Measurements from ENCODE around the gene PHAX.
"Not testable (repeated sequence)": the region's sequence is repeated elsewhere in the genome, so short reads cannot be mapped to it uniquely, and the experiment has no call there.

PHAX gene

DNA sequence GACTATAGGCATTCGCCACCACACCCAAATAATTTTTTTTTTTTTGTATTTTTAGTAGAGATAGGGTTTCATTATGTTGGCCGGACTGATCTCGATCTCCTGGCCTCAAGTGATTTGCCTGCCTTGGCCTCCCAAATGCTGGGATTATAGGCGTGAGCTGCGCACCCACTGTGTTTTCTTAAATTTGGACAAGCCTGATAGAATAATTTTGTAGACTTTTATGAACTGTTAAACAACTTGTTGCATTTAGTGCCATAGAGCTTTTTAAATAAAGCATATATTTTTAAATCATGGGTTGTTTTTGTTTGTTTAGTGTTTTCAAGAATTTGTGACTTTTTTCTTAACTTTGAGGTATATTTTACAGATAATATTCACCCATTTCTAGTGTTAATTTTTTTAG, 4.8 kb downstream of the PHAX start:
- DNase-seq (ENCODE audit: low read depth in 2 of 2): no peak

DNA sequence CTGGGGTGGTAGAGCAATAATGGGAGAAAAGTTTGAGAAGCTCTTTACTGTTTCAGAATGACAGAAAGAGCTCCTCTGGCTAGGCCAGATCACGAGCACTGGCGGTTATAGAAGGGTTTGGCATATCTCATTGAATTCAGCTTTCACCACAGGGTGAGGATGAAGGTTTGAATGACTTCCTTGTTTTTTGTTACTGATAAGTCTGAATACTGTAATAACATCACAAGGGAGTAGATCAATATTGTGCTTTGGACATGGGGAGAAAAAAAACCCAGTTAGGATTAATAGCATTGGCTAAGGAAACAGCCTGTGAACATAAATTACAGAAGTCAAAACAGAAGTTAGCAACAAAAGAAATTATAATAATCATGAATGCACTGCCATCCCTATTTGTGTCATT, 9.4 kb downstream of the PHAX start:
- no peak for DNase-seq (ENCODE audit: low read depth in 2 of 2)

DNA sequence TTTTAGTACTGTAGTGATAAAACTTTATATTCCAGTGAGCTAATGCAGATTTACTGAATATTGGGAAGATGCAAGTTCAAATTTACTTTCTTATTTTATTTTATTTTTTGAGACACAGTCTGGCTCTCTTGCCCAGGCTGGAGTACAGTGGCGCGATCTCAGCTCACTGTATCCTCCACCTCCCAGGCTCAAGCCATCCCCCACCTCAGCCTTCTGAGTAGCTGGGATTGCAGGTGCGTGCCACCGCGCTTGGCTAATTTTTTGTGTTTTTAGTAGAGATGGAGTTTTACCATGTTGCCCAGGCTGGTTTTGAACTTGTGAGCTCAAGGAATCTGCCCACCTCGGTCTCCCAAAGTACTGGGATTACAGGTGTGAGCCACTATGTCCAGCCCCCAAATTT, 9.9 kb downstream of the PHAX start:
- no peak for DNase-seq (ENCODE audit: low read depth in 2 of 2)

- no peak for DNase-seq (ENCODE audit: low read depth in 2 of 2)
Observed at GRCh38 chr5:126613941-126614592, 13.3 kb downstream of the PHAX start.

DNA sequence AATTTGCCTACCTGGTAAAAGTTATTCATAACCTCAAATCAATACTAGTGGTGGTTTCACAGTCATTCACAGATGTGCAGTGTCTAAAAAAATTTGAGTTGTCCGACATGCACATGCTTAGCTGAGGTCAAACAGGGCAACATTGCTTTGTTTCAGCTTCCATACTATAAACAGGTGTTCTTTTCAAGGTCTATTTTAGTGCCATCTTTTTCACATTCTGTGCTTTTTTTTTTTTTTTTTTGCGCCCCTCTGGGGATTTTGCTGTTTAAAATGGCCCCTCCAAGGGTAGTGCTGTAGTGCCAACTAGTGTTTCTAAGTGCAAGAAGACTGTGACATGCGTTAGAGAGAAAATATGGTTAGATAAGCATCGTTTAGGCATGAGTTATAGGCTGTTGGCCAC, 14.5 kb downstream of the PHAX start:
- no peak for DNase-seq (ENCODE audit: low read depth in 2 of 2)

DNA sequence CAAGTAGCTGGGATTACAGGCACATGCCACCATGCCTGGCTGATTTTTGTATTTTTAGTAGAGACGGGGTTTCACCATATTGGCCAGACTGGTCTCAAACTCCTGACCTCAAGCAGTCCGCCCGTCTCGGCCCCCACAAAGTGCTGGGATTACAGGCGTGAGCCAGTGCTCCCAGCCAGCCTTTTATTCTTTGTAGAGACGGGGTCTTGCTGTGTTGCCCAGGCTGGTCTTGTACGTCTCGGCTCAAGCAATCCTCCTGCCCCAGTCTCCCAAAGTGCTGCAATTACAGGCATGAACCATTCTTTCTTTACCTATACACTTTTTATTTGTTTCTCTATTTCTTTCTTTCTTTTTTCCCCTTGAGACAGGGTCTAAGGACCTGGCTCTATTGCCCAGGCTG, 16.9 kb downstream of the PHAX start:
- DNase-seq (ENCODE audit: low read depth in 2 of 2): not testable (repeated sequence)

GRCh38 chr5:126619781-126620180, 19.0 kb downstream of the PHAX start:
- no peak for DNase-seq (ENCODE audit: low read depth in 2 of 2)

DNA sequence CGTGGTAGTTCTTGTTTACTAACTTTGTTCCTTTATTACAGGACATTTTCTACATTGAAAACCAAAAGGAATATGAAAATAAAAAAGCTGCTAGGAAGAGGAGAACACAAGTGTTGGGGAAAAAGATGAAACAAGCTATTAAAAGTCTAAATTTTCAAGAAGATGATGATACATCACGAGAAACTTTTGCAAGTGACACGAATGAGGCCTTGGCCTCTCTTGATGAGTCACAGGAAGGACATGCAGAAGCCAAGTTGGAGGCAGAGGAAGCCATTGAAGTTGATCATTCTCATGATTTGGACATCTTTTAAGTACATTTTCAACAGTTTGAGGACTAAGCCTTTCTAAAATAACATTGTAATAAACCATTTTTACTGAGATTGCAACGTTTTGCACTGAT, 23.8 kb downstream of the PHAX start:
- DNase-seq (ENCODE audit: low read depth in 2 of 2): no peak

DNA sequence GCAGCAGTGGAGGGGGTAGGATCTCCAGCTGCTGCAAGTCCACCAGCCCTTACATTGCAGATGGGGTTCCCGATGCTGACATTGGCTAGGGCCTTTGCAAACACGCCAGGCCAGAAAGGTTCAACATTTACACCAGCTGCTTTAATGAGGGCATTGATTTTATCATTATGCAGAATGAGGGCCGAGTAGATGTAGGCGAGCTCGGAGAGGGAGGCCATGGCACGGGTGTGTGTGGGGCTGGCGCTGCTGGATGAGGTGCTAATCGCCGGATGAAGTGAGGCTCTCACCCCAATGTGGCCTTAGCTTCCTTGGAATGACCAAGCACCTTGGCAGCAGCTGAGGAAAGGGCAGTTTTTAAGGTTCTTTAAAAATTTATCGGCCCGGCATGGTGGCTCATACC, 27.4 kb downstream of the PHAX start:
- DNase-seq (ENCODE audit: low read depth in 2 of 2): no peak

DNA sequence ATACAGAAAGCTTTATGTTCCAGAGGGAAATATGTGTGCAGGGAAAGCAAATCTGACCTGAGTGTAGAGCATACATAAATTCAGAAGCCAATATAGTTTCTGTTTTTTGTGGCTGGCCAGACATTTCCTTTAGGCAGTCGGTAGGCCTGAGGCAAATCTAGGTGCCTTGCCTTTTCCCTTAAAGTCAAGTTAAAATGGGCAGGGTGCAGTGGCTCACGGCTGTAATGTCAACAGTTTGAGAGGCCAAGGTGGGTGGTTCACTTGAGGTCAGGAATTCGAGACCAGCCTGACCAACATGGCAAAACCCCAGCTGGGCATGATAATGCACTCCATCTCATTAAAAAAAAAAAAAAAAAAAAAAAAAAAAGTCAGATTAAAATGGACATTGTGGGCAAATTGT, 31.2 kb downstream of the PHAX start:
- no peak for DNase-seq (ENCODE audit: low read depth in 2 of 2)

DNA sequence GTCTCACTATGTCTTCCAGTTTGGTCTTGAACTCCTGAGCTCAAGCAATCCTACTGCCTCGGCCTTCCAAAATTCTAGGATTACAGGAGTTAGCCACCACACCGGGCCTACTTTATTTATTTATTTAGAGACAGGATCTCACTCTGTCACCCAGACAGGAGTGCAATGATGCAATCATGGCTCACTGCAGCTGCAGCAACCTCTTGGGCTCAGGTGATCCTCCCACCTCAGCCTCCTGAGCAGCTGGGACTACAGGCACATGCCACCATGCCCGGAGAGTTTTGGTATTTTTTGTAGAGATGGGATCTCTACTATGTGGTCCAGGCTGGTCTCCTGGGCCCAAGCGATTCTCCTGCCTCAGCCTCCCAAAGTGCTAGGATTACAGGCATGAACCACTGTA, 32.8 kb downstream of the PHAX start:
- no peak for DNase-seq (ENCODE audit: low read depth in 2 of 2)

- DNase-seq (ENCODE audit: low read depth in 2 of 2): no peak
Observed at GRCh38 chr5:126635585-126635984, 34.8 kb downstream of the PHAX start.

GRCh38 chr5:126636956-126637355, 36.2 kb downstream of the PHAX start:
- DNase-seq (ENCODE audit: low read depth in 2 of 2): no peak

- no peak for DNase-seq (ENCODE audit: low read depth in 2 of 2)
Observed at GRCh38 chr5:126640866-126641265, 40.1 kb downstream of the PHAX start.

DNA sequence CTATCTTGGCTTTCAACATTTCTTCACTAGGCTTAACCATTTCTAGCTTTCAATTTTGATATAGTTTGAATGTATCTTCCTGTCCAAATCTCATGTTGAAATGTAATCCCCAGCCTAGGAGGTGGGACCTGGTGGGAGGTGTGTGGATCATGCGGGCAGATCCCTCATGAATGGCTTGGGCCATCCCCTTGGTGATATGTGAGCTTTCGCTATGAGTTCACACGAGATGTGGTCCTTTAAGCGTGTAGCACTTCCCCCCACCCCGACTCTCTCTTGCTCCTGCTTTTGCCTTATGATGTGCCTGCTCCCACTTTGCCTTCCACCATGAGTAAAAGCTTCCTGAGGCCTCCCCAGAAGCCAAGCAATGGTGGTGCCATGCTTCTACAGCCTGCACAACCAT, 40.6 kb downstream of the PHAX start:
- no peak for DNase-seq (ENCODE audit: low read depth in 2 of 2)

DNA sequence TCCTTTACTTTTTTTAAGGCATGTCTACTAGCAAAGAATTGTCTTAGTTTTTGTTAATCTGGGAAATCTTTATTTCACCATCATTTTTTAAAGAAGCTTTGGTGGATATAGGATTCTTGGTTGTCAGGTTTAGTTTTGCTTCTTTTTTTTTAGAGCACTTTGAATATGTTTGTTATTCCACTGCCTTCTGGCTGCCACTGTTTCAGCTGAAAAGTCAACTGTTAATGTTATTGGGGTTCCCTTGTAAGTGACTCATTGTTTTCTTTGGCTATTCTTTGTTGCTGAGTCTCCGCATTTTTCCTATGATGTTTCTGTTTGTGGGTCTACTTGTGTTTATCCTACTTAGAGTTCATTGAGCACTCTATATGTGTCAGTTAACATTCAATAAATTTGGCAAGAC, 44.4 kb downstream of the PHAX start:
- DNase-seq (ENCODE audit: low read depth in 2 of 2): no peak

DNA sequence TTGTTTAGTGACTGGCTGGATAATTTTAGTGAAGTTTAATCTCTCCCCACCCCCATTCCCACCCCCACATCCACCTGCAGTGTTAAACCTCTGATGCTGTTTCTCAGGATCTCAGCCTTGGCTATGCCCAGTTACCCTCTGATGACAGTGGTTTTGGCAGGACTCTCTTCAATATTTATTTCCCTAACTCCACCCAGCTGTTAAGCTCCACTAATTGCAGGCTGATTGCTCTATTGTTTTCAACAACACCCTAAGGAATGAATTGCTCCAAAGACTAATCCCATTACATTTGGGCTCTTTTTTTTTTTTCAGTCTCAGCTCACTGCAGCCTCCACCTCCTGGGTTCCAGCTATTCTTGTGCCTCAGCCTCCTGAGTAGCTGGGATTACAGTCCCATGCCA, 46.3 kb downstream of the PHAX start:
- no peak for DNase-seq (ENCODE audit: low read depth in 2 of 2)

DNA sequence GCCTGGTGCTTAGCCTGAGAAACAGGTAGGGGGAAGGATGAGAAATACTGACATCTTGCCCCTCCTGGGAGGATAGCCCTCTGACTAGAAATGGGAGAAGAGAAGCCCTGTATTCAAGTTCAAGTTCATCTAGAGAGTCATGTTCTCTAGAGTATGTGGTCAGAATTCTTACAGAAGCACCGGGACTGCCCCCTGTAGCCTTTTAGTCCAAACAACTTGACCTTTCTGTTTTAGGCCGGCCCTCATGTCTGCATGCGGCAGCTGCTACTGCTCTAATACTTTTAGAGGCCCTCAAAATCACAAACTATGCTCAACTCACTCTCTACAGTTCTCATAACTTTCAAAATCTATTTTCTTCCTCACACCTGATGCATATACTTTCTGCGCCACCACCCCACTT, 47.7 kb downstream of the PHAX start:
- DNase-seq (ENCODE audit: low read depth in 2 of 2): no peak

DNA sequence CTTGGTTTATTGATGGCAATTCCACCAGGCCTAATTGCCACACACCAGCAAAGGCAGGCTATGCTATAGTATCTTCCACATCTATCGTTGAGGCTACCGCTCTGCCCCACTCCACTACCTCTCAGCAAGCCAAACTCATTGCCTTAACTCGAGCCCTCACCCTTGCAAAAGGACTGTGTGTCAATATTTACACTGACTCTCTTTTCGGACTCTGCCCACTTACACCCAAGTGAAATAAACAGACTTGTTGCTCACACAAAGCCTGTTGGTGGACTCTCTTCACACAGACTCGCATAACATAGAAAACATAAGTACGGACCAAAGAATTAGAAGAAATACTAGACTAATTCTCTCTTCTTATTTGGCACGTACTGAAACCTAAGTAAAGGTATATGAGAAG, 48.3 kb downstream of the PHAX start:
- DNase-seq (ENCODE audit: low read depth in 2 of 2): not testable (repeated sequence)

GRCh38 chr5:126649709-126650108, 49.0 kb downstream of the PHAX start:
- not testable (repeated sequence) for DNase-seq (ENCODE audit: low read depth in 2 of 2)

DNA sequence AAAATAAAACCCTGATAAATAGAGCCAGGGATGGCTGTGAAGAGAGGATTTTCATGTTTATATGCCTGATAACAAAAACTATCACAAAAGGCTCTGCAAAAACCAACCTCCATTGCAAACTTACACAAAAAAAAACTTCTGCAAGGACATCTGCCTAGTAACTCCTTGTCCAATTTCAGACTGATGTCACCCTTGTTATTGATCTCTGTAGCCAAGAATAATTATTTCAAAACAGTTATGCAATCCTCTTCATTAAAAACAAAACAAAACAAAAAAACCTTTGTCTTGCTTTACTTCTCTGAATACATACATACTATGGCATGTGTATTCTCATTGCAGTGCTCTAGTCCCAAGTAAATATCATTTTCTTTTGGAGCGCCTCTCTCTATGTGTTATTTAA, 49.7 kb downstream of the PHAX start:
- no peak for DNase-seq (ENCODE audit: low read depth in 2 of 2)

DNA sequence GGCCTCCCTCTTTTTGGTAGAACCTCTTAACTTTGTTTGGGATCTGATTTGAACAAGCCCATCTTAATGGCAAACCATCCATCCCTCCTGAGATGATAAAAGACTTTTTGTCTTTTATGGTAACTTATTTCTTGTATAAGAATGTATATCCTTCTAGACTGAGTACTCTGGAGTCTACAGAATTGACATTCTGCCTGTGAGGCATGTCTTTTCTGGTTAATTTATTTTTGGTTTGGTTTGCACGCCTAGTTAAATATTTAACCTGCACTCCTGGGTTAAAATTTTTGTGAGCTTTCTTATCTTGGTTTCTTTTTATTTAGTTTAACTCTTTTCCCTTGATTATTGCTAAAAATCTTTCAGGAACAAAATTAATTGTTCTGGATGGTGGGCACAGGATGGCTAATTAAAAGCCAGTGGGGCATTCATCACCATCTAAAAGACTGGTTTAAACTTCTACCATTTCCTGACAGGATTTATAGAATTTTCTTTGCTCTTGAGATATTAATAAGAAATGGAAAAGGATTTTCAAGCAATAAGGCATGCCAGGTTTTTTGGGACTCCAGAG, 50.3 kb downstream of the PHAX start:
- DNase-seq (ENCODE audit: low read depth in 2 of 2): no peak

DNA sequence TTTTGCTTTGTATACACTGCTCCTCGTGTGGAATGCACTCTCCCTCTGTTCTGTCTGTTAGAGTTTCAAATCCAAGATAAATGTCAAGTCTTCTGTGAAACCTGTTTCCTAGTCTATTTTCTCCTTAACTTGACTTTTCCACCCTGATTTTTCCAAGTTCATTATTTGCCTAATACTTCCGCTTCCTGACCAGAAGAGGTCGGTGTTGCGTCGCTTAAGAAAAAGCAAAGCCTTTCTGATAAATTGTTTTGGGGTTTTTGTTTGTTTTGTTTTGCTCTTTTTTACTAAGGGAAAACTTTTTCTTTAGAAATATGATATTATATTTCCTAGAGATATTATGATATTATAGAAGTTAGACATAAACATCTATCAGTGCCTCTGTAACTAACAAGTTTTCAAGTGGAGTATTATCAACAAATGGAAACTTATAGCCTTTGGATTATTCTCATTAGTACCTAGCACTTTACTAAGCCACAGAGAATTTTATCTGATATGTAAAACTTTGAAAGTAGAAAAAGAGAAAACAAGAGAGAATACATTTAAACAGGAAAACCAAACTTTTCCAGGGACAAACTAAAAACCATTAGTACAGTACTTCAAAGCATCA, 55.8 kb downstream of the PHAX start:
- DNase-seq (ENCODE audit: low read depth in 2 of 2): no peak

DNA sequence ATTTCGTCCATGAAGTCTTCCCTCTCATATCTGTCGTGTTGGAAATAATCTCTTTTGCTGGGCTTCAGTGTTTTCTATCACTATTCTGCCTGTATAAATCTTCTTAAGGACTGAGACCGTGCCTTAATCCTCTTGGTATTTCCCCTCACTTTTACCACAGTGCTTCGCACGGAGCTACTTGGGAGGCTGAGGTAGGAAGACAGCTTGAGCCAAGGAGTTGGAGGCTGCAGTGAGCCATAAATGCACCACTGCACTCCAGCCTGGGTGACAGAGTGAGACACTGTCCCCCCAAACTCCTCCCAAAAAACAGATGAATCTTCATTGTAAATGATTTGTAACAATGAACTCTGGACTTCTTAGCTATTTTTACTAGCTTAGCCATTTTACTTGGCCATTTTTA, 57.8 kb downstream of the PHAX start:
- no peak for DNase-seq (ENCODE audit: low read depth in 2 of 2)
